Vagina (tissue), 2 donors: ENCODE results near the gene ZNF205. TPM values are rescaled to one million over a fixed set of nuclear protein-coding genes. Genes with fewer than 3 reads are reported as not detected.
A peak's percentile ranks its signal among the peaks of the same experiment; 100 is the strongest.

Experiments used
- DNase-seq, 2 donors: peaks; one replicate each; pipeline ENCODE4 v3.0.0-alpha.2; 2017; ENCODE audit errors: extremely low spot score in 2 of 2
- H3K27ac ChIP-seq: fragments of 200-600 bp; sonication (generic); one replicate; pipeline ENCODE4 v1.5.1; 2019
- H3K27me3 ChIP-seq: fragments of 200-600 bp; sonication (generic); one replicate; pipeline ENCODE4 v1.5.1; 2019
- H3K36me3 ChIP-seq, 2 donors: fragments of 200-600 bp; sonication (generic); one replicate each; pipeline ENCODE4 v1.5.1; 2017 to 2019
- H3K4me1 ChIP-seq: fragments of 200-600 bp; sonication (generic); one replicate; pipeline ENCODE4 v1.5.1; 2019
- H3K4me3 ChIP-seq, 2 donors: fragments of 200-600 bp; sonication (generic); 1 replicate in 1 of 2; 2 replicates in 1 of 2; pipeline ENCODE4 v1.5.1; 2016 to 2019
- H3K9me3 ChIP-seq: fragments of 200-600 bp; sonication (generic); one replicate; pipeline ENCODE4 v1.5.1; 2019
- POLR2A ChIP-seq, 2 donors: fragments of 450-650 bp; IDR thresholded peaks; one replicate each; pipeline ENCODE4 v1.6.1; 2017; ENCODE audit warnings: antibody characterized with exemption in 2 of 2, mild to moderate bottlenecking in 2 of 2, moderate library complexity in 2 of 2
- POLR2AphosphoS5 ChIP-seq, 2 donors: sonication (generic); formaldehyde crosslinking; IDR thresholded peaks; one replicate each; pipeline ENCODE4 v1.9.0; 2017; ENCODE audit warnings: antibody characterized with exemption in 2 of 2, mild to moderate bottlenecking in 2 of 2, low read depth in 1 of 2; ENCODE audit not compliant: insufficient read depth in 1 of 2
- intact Hi-C: fragments of 100-400 bp; cut with DNase I; formaldehyde crosslinking; loops from one replicate; pipeline ENCODE4 v1.15.1; 2023
- total RNA-seq: library from RNA; depleted of rRNA; stranded (reverse); fragments of >200 nt; gene quantifications from one replicate; pipeline ENCODE4 v1.2.3, GENCODE V29; 2016
- TF ChIP-seq, protein P1 (sequence below), 3 experiments: fragments of 450-650 bp in 2 of 3; fragments of 200-600 bp in 1 of 3; sonication (generic) in 1 of 3; IDR thresholded peaks; one replicate each; pipeline ENCODE4 v1.5.1; 2017 to 2019; ENCODE audit warnings: antibody characterized with exemption in 3 of 3, mild to moderate bottlenecking in 2 of 3, moderate library complexity in 2 of 3

The ZNF205 gene
- total RNA-seq, 1 donor from 2014 or later, result 14.2 TPM

DNA sequence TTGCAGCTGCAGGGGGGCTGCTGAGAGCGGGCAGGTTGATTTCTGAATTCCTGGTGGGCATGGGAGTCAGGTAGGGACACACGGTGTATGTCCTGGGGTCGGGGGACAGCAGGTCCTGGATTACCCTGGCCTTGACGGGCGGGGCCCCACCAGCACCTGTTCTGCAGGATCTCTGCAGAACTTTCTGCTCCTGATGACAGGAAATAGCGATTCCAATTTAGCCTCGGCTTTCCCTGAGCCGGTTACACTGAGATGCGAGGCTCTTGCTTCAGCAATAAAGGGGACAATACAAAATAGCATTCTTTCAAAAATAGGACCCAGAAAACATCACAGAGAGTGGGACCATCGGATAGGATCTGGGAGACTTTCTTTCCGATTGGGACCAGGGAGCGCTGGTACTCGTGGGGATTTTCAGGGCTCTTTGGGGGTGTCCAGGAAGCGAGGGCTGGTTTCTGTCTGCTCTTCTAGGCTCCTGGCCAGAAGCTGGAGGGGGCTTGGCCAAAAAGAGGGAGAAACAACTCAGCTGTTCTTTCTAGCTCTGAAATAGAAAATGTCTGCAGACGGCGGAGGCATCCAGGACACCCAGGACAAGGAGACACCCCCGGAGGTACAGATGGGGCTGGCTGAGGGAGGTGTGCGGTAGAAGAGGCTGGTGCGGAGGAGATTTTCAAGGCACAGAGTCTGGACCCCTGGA lies 642 bp downstream of the ZNF205 start:
- Histone ChIP-seq H3K4me3 (peak overlapping the region; percentile 72 to 88), H3K4me1 (peaks cover 31% of the 10 kb centered on the region), H3K9me3 (no peaks in the 10 kb centered on the region), H3K36me3 (peaks cover 0 to 1% of the 10 kb centered on the region in 2 donors), H3K27ac (peak overlapping the region; percentile 42), H3K27me3 (no peaks in the 10 kb centered on the region)
- no peak for DNase-seq
- TF ChIP-seq, protein P1, sequence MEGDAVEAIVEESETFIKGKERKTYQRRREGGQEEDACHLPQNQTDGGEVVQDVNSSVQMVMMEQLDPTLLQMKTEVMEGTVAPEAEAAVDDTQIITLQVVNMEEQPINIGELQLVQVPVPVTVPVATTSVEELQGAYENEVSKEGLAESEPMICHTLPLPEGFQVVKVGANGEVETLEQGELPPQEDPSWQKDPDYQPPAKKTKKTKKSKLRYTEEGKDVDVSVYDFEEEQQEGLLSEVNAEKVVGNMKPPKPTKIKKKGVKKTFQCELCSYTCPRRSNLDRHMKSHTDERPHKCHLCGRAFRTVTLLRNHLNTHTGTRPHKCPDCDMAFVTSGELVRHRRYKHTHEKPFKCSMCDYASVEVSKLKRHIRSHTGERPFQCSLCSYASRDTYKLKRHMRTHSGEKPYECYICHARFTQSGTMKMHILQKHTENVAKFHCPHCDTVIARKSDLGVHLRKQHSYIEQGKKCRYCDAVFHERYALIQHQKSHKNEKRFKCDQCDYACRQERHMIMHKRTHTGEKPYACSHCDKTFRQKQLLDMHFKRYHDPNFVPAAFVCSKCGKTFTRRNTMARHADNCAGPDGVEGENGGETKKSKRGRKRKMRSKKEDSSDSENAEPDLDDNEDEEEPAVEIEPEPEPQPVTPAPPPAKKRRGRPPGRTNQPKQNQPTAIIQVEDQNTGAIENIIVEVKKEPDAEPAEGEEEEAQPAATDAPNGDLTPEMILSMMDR (IDR thresholded peaks at IDR 0.05), result no peak
- intact Hi-C loops, result loop anchor here (5.0 kb wide), 1 partner anchor 56 kb away; no protein-coding TSS in a partner anchor

DNA sequence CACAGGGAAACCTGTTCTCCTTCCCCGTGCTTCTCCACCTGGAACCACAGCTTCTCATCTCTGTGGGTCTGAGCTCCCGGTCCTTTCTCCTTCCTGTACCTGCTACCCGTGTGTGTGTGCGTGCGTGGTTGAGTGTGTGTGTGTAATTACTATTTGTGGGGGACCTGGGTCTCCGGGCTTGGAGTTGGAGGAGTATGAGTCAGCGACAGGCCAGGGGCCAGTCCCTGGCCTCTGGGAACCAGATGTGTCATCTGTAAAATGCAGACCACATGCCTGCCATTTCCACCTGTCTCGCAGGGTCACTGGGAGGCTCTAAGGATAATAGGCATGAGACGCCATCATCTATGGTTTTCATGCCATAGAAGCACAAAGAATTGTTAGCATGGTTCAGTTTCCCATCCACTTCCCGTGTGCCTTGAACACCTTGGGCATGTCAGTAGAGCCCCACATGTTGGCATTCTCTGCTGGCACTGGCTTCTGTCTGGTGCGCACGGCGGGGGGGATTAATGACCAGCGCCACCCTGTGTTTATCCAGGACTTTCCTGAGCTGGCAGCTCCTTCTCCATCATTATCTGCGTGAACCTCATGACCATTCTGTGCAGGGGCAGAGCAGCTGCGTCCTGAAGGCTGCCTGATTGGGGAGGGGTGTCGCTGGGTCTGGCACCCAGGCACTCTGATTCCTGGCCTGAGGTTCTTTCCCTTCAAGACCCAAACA lies 1.5 kb downstream of the ZNF205 start:
- DNase-seq, result no peak
- peak overlapping the region; percentile 72 to 88 for H3K4me3 ChIP-seq
- H3K36me3 ChIP-seq, result peaks cover 0 to 10% of the 10 kb centered on the region in 2 donors
- intact Hi-C loops, result loop anchor here (5.0 kb wide), 1 partner anchor 57 kb away; no protein-coding TSS in a partner anchor
- no peaks in the 10 kb centered on the region for H3K27me3 ChIP-seq
- H3K4me1 ChIP-seq, result peaks cover 31% of the 10 kb centered on the region
- no peak overlapping the region for H3K27ac ChIP-seq
- TF ChIP-seq, protein P1 (IDR thresholded peaks at IDR 0.05), result no peak
- TF ChIP-seq POLR2AphosphoS5 (IDR thresholded peaks at IDR 0.05; ENCODE audit: insufficient read depth in 1 of 2, low read depth in 1 of 2) (no peak), POLR2A (IDR thresholded peaks at IDR 0.05) (no peak)
- H3K9me3 ChIP-seq, result no peaks in the 10 kb centered on the region

DNA sequence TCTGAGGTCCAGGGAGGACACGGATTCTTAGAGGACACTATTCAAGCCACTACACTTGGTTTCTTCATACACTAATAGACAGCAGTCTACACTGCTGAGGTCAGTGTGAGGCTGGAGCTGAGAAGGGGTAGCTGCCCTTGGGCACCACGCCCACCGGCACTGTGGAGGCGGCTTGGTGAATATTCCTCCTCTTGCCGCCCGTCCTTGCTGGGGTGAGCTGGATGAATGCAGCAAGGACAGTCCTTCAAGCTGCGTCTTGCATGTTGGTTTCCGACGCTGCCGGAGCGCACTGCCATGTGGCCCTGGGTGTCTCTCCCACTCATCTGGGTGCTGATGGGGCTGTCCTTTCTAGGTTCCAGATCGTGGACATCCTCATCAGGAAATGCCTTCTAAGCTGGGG lies 2.6 kb downstream of the ZNF205 start:
- DNase-seq, result no peak
- Histone ChIP-seq H3K9me3 (no peaks in the 10 kb centered on the region), H3K27me3 (no peaks in the 10 kb centered on the region), H3K4me1 (peaks cover 31% of the 10 kb centered on the region), H3K4me3 (no peak overlapping the region), H3K27ac (no peak overlapping the region), H3K36me3 (peaks cover 0 to 21% of the 10 kb centered on the region in 2 donors)
- intact Hi-C loops, result no loop called here
- no peak for TF ChIP-seq POLR2A (IDR thresholded peaks at IDR 0.05)
- TF ChIP-seq POLR2AphosphoS5 (IDR thresholded peaks at IDR 0.05; ENCODE audit: insufficient read depth in 1 of 2, low read depth in 1 of 2), result no peak
- TF ChIP-seq, protein P1 (IDR thresholded peaks at IDR 0.05), result no peak

DNA sequence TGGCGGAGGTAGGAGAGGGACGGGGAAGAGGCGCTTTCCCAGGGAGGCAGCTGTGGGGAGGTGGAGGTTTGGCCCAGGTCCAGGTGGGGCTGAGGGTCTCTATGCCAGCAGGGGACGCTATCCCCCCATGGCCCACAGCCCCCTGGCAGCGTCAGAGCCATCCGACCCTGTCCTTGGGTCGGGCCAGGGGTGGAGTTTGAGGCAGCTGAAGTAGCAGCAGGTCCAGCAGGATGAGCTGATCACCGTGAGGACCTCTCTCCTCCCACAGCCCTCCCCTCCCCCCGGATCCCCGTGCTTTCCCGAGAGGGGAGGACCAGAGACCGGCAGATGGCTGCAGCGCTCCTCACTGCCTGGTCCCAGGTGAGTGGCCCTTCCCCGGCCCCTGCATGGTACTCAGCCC lies 3.2 kb downstream of the ZNF205 start:
- peaks cover 0 to 23% of the 10 kb centered on the region in 2 donors for H3K36me3 ChIP-seq
- TF ChIP-seq, protein P1 (IDR thresholded peaks at IDR 0.05), result no peak
- TF ChIP-seq POLR2AphosphoS5 (IDR thresholded peaks at IDR 0.05; ENCODE audit: insufficient read depth in 1 of 2, low read depth in 1 of 2) (no peak), POLR2A (IDR thresholded peaks at IDR 0.05) (no peak)
- peaks cover 31% of the 10 kb centered on the region for H3K4me1 ChIP-seq
- no peaks in the 10 kb centered on the region for H3K27me3 ChIP-seq
- intact Hi-C loops, result no loop called here
- DNase-seq, result no peak
- no peak overlapping the region for H3K4me3 ChIP-seq
- H3K9me3 ChIP-seq, result no peaks in the 10 kb centered on the region
- no peak overlapping the region for H3K27ac ChIP-seq
